Body of pancreas (tissue), 4 donors: Measurements from ENCODE around the gene TMBIM6.

Source experiments
- CTCF ChIP-seq, 7 experiments: fragments of 450-650 bp in 4 of 7; fragments of 200-600 bp in 3 of 7; sonication (generic) in 3 of 7; IDR thresholded peaks; one replicate each; pipeline ENCODE4 v1.5.1; 2016 to 2019; ENCODE audit warnings: antibody characterized with exemption in 7 of 7
- POLR2A ChIP-seq, 3 donors: fragments of 450-650 bp; IDR thresholded peaks; one replicate each; pipeline ENCODE4 v1.6.1; 2016; ENCODE audit warnings: antibody characterized with exemption in 3 of 3, mild to moderate bottlenecking in 2 of 3

DNA sequence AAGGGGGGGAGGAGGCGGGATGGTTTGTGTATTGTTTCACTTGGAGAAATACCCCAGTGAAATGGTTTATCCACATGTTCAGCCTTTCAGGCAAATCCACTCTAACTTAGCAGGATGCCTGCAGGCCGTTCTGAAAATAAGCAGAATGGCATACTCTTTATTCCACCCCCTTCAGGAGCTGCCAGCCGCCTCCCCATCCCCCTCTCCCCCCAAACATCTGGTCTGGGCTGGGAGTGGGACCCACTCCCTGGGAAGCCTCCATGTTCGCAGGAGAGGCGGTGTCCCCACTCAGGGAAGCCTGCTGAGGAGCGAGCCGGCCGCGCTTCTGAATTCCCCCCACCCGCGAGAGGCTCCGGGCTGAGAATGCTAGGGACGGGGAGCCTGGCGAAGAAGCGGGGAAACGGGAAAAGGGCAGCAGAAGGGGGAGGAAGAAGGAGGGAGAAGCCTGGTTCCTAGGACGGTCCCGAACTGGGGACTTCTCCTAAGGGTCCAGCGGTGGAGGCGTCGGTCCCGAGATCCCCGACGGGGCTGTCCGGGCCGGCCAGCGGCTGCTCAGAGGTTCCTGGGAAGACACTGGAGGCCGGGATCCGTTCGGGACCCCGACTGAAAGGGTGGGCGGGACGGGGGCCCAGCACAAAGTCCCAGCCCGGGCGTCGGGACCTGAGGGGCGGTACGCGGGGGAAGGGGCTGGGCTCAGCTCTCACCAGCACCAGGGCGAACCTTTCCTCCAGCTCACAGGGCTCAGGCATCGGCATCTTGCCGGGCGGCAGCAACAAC, 34.8 kb upstream of the TMBIM6 start:
- TF ChIP-seq CTCF (IDR thresholded peaks at IDR 0.05), result no peak
- TF ChIP-seq POLR2A (IDR thresholded peaks at IDR 0.05), result no peak
